Brain pericyte (primary cell): ENCODE measurements around the gene UMODL1.
"Not testable (repeated sequence)": the region's sequence is repeated elsewhere in the genome, so short reads cannot be mapped to it uniquely, and the experiment has no call there.

ENCODE experiments used
- DNase-seq: peaks from one replicate; pipeline ENCODE4 v3.0.0-alpha.2; 2012; ENCODE audit warnings: low read depth, low spot score

UMODL1 gene

DNA sequence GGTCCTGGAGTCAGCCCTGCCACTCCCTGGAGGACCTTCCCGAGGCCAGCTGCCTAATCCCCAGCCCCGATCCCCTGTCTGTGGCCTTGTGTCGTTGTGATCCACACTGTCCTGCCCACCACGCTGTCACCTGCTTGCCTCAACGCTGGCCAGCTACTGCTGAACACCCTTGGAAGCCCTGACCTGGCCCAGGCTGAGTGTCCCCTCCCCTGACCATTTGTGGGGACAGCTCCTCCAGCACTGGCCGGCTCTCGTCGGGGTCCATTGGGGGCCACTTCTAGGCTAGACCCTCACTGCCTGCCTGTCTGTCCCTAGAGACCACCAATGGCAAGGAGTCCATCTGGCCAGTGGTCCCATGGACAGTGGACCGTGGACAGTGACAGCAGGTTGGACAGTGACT lies 12.0 kb upstream of the UMODL1 start:
- DNase-seq: no peak

GRCh38 chr21:42059721-42060120 lies 11.4 kb upstream of the UMODL1 start:
- DNase-seq: no peak

DNA sequence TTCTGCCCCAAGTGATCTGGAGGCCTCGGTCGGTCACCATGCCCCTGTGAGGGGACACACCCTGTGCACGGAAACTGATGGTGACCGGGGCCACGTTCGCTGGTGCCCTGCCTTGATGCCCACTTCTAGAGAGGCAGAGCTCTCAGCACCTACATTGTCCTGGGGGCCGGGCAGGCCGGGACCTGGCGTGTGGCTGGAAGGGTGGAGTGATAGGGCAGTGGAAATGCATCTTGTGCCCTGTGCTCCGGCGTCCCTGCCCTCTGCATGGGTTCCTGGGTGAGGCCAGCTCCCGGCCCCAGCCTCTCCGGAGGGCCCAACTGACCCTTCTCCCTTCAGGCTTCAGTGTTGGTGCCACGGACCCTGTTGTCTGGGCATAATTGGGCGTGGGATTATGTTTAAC lies 11.0 kb upstream of the UMODL1 start:
- no peak for DNase-seq

DNA sequence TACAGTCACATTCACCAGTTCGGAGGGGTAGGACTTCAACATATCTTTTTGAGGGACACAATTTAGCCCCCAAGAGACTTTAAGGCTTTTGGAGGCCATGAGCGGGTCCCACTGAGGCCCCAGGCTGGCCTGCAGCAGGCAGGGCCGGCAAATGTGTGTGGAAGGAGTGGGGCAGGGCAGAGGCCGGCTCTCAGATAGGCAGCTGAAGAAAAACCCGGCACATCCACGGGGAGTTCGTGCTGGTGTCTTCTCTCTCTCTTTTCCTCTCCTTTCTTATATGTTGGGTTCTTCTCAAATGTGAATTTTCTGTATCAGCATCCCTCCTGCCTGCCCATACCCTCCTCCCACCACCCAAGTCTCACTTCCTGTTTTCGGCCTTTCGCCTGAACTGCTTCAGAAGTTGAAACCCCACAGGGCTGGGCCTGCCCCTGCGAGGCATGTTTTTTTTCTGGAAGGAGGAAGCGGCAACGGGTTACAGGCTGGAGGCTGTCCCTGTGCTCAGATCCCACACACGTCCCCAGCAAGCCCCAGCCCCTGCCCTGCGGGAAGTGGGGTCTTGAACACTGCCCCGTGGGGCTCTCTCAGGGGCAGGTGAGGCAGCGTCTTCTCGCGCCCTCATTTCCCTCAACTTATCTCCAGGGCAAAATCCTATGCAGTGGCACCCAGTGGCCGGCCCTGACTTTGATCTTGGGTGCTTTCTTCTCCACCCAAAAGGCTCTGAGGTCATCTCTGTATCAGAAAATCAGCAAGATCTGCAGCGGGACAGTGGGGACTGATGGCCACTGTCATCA lies 9.7 kb upstream of the UMODL1 start:
- DNase-seq: no peak

- DNase-seq: no peak
Observed at GRCh38 chr21:42061986-42062235, 9.2 kb upstream of the UMODL1 start.

DNA sequence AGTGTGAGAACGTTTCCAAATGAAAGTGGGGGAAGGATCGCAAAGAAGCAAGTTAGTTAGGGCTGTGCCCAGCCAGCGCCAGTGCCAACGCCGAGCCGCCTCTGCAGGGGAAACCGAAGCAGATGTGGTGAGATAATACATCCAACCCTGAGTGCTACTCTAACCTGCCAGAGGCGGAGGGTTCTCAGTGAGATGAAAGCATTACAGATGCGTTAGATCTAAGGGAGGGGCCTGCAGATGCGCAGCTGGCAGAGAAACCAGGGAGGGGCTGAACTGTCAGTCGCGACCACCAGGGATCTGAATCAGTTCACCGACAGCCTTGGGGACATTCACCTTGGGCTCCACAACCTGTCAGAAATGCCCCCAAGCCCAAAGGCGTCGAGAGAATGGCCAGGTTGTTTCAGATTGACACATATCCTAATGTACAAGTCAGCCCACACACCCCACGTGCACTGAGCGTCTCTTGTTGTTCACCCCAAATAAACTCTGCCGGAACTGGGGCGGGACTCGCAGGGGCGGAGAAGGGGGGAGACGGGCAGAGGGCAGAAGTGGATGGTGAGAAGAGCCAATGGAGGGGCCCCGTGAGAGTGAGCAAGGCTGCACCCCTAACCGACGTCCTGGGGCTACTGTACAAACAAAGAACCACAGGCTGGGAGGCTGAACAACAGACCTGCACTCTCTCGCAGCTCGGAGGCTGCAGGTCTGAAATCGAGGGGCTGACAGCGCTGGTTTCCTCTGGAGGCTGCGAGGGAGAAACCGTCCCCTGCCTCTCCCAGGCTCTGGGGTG lies 8.7 kb upstream of the UMODL1 start:
- DNase-seq: no peak

- DNase-seq: no peak
Observed at GRCh38 chr21:42063191-42063570, 7.9 kb upstream of the UMODL1 start.

GRCh38 chr21:42063571-42064521 lies 7.3 kb upstream of the UMODL1 start:
- no peak for DNase-seq

DNA sequence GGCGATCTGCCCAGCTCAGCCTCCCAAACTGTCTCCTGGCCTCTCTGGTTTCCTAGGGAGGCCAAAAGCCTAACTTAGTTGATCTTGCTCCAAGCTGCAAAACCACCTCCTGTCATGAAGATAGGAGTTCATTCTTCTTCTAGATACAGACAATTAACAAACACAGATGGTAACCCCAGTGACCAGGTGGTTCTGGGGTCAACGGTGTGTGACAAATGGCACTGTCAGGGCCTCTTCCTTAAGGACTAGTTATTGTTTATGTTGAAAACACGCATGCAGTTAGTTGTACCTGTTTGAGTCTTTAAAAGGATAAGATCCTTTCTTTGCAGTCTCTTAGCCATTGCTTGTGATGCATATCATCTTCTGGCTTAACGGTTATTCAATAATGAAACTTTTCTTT lies 4.6 kb upstream of the UMODL1 start:
- DNase-seq: no peak

- no peak for DNase-seq
Observed at GRCh38 chr21:42067531-42068255, 3.4 kb upstream of the UMODL1 start.

- DNase-seq: no peak
Observed at GRCh38 chr21:42068256-42068545, 2.9 kb upstream of the UMODL1 start.

GRCh38 chr21:42068592-42068991 lies 2.5 kb upstream of the UMODL1 start:
- no peak for DNase-seq

GRCh38 chr21:42069327-42069726 lies 1.8 kb upstream of the UMODL1 start:
- no peak for DNase-seq

GRCh38 chr21:42069843-42070242 lies 1.3 kb upstream of the UMODL1 start:
- no peak for DNase-seq

DNA sequence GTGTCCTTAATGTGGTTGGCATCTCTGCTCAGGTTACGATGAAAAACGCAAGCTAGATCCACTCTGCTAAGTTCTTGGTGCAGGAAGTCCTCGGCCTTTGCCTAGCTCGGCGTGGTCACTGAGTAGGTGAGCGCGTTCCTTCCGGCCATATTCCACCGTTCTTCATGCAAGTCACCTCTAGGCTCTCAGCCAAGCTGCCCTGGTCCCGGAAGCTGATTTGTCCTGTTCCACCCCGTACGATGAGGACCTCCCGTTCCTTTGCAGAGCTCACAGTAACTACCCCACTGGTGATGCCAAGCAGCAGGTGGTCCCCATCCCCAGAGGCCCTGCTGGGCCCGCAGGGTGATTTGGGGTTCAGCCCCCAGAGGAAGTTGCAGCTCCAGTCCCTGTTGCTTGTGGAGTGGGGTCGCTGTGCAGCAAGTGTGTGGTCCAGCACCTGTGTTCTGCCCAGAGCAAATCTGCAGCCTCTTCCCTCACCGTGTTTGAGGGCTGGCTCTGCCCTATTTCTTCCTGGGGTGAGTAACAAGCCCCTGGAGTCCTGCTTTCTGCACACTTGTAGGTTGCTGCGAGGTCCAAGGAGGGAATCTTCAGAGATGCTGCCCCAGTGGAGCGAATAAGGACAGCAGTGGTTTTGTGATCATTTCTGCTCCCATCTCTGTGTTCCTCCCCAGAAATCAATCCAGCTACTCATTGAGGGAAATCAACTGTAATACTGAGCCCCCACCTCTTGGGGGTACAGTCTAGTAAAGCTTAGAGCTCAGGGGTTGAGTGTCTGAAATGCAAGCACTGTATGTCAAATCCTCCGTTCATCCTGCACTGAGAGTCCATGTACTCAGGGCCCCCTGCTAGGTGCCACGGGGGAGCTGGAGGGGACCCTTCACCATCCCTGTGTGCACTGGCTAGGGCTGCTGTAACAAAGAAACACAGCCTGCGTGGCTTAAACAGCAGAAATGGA lies 2.3 kb downstream of the UMODL1 start:
- no peak for DNase-seq

DNA sequence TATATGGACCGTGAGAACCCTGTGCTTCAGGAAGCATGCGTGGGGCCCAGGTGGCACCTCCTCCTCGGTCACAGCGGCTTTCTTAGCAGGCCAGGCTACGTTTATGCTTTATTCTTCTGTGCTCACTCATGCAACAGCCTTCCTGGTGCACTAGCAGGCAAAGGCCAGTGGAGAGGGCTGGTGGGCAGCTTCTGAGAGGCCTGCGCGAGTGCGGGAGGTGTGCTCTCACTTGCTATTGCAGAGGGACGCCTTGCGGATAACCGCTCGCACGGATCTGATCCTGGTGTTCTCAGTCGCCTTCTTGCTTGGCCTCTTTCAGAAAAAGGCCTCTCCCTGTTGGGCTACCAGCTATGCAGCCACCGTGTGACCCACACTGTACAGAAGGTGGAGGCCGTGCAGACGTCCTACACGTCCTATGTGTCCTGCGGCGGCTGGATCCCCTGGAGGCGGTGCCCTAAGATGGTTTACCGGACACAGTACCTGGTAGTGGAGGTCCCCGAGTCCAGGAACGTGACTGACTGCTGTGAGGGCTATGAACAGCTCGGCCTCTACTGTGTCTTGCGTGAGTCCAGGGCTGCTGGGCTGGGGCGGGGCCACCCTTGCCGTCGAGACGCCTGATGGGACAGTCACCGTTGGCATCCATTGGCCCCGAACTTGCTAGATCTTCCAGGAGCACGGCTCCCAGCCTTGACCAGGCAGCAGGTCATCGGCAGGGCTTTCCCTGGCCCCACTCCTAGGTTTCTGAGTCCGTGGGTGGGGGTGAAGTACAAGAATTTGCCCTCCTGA lies 4.8 kb downstream of the UMODL1 start:
- no peak for DNase-seq

- not testable (repeated sequence) for DNase-seq
Observed at GRCh38 chr21:42077685-42078238, 6.6 kb downstream of the UMODL1 start.

DNA sequence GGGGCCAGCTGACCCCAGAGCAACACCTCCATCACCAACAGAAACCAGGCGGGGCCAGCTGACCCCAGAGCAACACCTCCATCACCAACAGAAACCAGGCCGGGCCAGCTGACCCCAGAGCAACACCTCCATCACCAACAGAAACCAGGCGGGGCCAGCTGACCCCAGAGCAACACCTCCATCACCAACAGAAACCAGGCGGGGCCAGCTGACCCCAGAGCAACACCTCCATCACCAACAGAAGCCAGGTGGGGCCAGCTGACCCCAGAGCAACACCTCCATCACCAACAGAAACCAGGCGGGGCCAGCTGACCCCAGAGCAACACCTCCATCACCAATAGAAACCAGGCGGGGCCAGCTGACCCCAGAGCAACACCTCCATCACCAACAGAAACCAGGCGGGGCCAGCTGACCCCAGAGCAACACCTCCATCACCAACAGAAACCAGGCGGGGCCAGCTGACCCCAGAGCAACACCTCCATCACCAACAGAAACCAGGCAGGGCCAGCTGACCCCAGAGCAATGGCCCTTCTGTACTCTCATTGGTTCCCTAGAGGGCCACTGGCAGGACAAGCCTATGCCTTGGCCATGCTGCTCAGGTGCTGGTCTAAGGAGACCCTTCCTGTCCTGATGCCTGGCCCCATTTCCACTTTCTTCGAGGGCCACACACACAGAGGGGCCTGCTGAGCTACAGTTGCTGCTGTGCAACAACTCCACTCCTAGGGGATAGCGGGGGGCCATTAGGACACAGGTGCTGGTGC lies 7.3 kb downstream of the UMODL1 start:
- DNase-seq: not testable (repeated sequence)
